AG04449 (cell line): ENCODE data around the gene ZNF771.
A peak's percentile ranks its signal among the peaks of the same experiment; 100 is the strongest.

Experiments used
- CTCF ChIA-PET: fragments of 350-600 bp; formaldehyde crosslinking; extraction: SDS; loops from one replicate; lab custom pipeline; 2021; ENCODE audit warnings: antibody characterized with exemption; lab: Yijun Ruan, JAX
- POLR2A ChIA-PET: fragments of 400-600, 350-600 bp; formaldehyde crosslinking; extraction: SDS; loops from one replicate; lab custom pipeline; 2020; ENCODE audit warnings: antibody characterized with exemption, inconsistent platforms; lab: Yijun Ruan, JAX
- DNase-seq: peaks from one replicate; pipeline ENCODE4 v3.0.0-alpha.2; 2010; ENCODE audit warnings: low read depth, low spot score
- H3K4me3 ChIP-seq: 2 replicates; pipeline ENCODE4 v1.5.1; 2011; ENCODE audit warnings: low read depth, mild to moderate bottlenecking, control low read depth, low read length
- CTCF ChIP-seq: IDR thresholded peaks from one replicate; pipeline ENCODE4 v1.5.1; 2011; ENCODE audit warnings: mild to moderate bottlenecking, moderate library complexity, low read length, control low read depth, inconsistent platforms; ENCODE audit not compliant: insufficient read depth; ENCODE audit errors: missing control alignments

The ZNF771 gene

GRCh38 chr16:30397056-30397455 is 10.3 kb upstream of the ZNF771 start:
- ChIA-PET CTCF (interaction anchor here (1.5 to 4.4 kb wide), 3 partner anchors 10 to 26 kb away, joined by 6 to 40 read pairs (median 7); partner anchors contain the start of genes TBC1D10B and ZNF771), POLR2A (interaction anchor here (3.3 kb wide), 1 partner anchor 10 kb away, joined by 11 read pairs; the partner anchor contains the start of gene ZNF771)
- no peak overlapping the region for H3K4me3 ChIP-seq
- TF ChIP-seq CTCF, result no peak
- DNase-seq, result no peak

GRCh38 chr16:30397776-30398660 is 9.4 kb upstream of the ZNF771 start:
- no peak overlapping the region for H3K4me3 ChIP-seq
- TF ChIP-seq CTCF, result no peak
- CTCF ChIA-PET, result interaction anchor here (1.0 to 4.4 kb wide), 3 partner anchors 9 to 32 kb away, joined by 3 to 40 read pairs (median 6); partner anchors contain the start of genes DCTPP1 and ZNF771
- POLR2A ChIA-PET, result interaction anchor here (3.3 kb wide), 1 partner anchor 9 kb away, joined by 11 read pairs; the partner anchor contains the start of gene ZNF771
- no peak for DNase-seq

- H3K4me3 ChIP-seq, result no peak overlapping the region
- no peak for DNase-seq
- ChIA-PET POLR2A (no interaction called here), CTCF (interaction anchor here (0.9 to 4.4 kb wide), 4 partner anchors 8 to 44 kb away, joined by 3 to 40 read pairs (median 4); partner anchors contain the start of genes CD2BP2, DCTPP1 and ZNF771)
- no peak for TF ChIP-seq CTCF
Measured at GRCh38 chr16:30398661-30399434, 8.6 kb upstream of the ZNF771 start.

GRCh38 chr16:30399435-30400186 is 7.8 kb upstream of the ZNF771 start:
- TF ChIP-seq CTCF, result no peak
- ChIA-PET CTCF (interaction anchor here (0.6 to 4.4 kb wide), 3 partner anchors 10 to 45 kb away, joined by 3 to 40 read pairs (median 3); partner anchors contain the start of genes CD2BP2 and ZNF771), POLR2A (interaction anchor here (0.7 kb wide), 1 partner anchor 29 kb away, joined by 4 read pairs; no protein-coding TSS in a partner anchor)
- H3K4me3 ChIP-seq, result peak overlapping the region; percentile 64
- DNase-seq, result no peak

GRCh38 chr16:30401768-30402425 is 5.5 kb upstream of the ZNF771 start:
- H3K4me3 ChIP-seq, result no peak overlapping the region
- TF ChIP-seq CTCF, result no peak
- ChIA-PET CTCF (interaction anchor here (1.6 kb wide), 1 partner anchor 9 kb away, joined by 3 read pairs; no protein-coding TSS in a partner anchor), POLR2A (no interaction called here)
- no peak for DNase-seq
